HCT116 (cell line): Measurements from ENCODE around the gene DLL1. TPM values are rescaled to one million over a fixed set of nuclear protein-coding genes. Genes with fewer than 3 reads are reported as not detected.

Experiments
- ATAC-seq: fragments of 200-7000 bp; cut with Tn5 transposase; 2 replicates; pipeline ENCODE4 v1.9.1; 2020; ENCODE audit warnings: mild to moderate bottlenecking, moderate library complexity
- BruUV-seq: library from RNA; stranded (reverse); fragments of 400-500 nt; replicated peaks from 2 replicates; lab custom pipeline; 2021; lab: Mats Ljungman, UMichigan
- CTCF ChIA-PET: fragments of 300-600 bp; sonication (Branson Sonifier 250); formaldehyde crosslinking; loops from one replicate; lab custom pipeline; 2021; ENCODE audit warnings: antibody characterized with exemption; lab: Charles Lee
- POLR2A ChIA-PET: fragments of 300-600, 350-600 bp; sonication (Branson Sonifier 250); formaldehyde crosslinking; loops from one replicate; lab custom pipeline; 2021; ENCODE audit warnings: antibody characterized with exemption; lab: Charles Lee
- RAD21 ChIA-PET, 2 experiments: fragments of 300-600 bp; sonication (Branson Sonifier 250); formaldehyde crosslinking; loops; one replicate each; lab custom pipeline; 2023; ENCODE audit warnings: low total read pairs in 2 of 2; ENCODE audit not compliant: uncharacterized antibody in 2 of 2, unreplicated experiment in 2 of 2, low non-redundant PET in 1 of 2; lab: Charles Lee
- DNase-seq: peaks from one replicate; pipeline ENCODE4 v3.0.0-alpha.2; 2010; ENCODE audit warnings: low read depth, low spot score
- H2AFZ ChIP-seq: fragments of 200-600 bp; shearing (Covaris generic), sonication (generic); 2 replicates; pipeline ENCODE4 v1.6.1; 2017; ENCODE audit warnings: low read depth, mixed run types, mixed read lengths, antibody characterized with exemption, low read length; ENCODE audit not compliant: poor library complexity, severe bottlenecking
- H3K27ac ChIP-seq: 2 replicates; pipeline ENCODE4 v1.5.1; 2012; ENCODE audit warnings: low read depth, low read length
- H3K27me3 ChIP-seq: fragments of 200-600 bp; sonication (generic); 2 replicates; pipeline ENCODE4 v1.6.1; 2016; ENCODE audit warnings: mixed run types, low read length, mixed read lengths; ENCODE audit not compliant: insufficient read depth
- H3K36me3 ChIP-seq, 2 experiments: fragments of 200-500 bp in 1 of 2; fragments of 200-600 bp in 1 of 2; sonication (Bioruptor generic) in 1 of 2; sonication (generic) in 1 of 2; 2 replicates each; pipeline versions ENCODE4 v1.5.1 to v1.6.1; 2014 to 2016; ENCODE audit warnings: low read length in 2 of 2, inconsistent platforms in 1 of 2, mixed read lengths in 1 of 2, mixed run types in 1 of 2; ENCODE audit not compliant: insufficient read depth in 2 of 2, control insufficient read depth in 1 of 2
- H3K4me1 ChIP-seq, 2 experiments: fragments of 200-600 bp in 1 of 2; sonication (generic) in 1 of 2; 2 replicates each; pipeline versions ENCODE4 v1.5.1 to v1.6.1; 2012 to 2017; ENCODE audit warnings: low read length in 2 of 2, inconsistent platforms in 1 of 2, mild to moderate bottlenecking in 1 of 2, mixed read lengths in 1 of 2, mixed run types in 1 of 2, moderate library complexity in 1 of 2; ENCODE audit not compliant: insufficient read depth in 2 of 2, control insufficient read depth in 1 of 2
- H3K4me2 ChIP-seq: fragments of 200-600 bp; sonication (generic); 2 replicates; pipeline ENCODE4 v1.6.1; 2017; ENCODE audit warnings: mixed run types, low read length, mixed read lengths
- H3K4me3 ChIP-seq, 2 experiments: fragments of 200-600 bp in 1 of 2; sonication (generic) in 1 of 2; replicated peaks in 1 of 2; 2 replicates each; pipeline ENCODE4 v1.5.1; 2011 to 2016; ENCODE audit warnings: low read length in 2 of 2, control low read depth in 1 of 2, low read depth in 1 of 2, mild to moderate bottlenecking in 1 of 2, mixed read lengths in 1 of 2, mixed run types in 1 of 2
- H3K79me2 ChIP-seq: fragments of 200-600 bp; sonication (generic); 2 replicates; pipeline ENCODE4 v1.6.1; 2017; ENCODE audit warnings: mild to moderate bottlenecking, mixed run types, low read length, moderate library complexity, mixed read lengths; ENCODE audit not compliant: insufficient read depth
- H3K9ac ChIP-seq: fragments of 200-600 bp; sonication (generic); 2 replicates; pipeline ENCODE4 v1.6.1; 2016; ENCODE audit warnings: low read length, mixed read lengths
- H3K9me2 ChIP-seq: fragments of 200-600 bp; sonication (generic), shearing (Covaris generic); 2 replicates; pipeline ENCODE4 v1.6.1; 2017; ENCODE audit warnings: mixed run types, mild to moderate bottlenecking, moderate library complexity; ENCODE audit not compliant: insufficient read depth
- H3K9me3 ChIP-seq, 2 experiments: fragments of 200-500 bp in 1 of 2; fragments of 200-600 bp in 1 of 2; sonication (Bioruptor generic) in 1 of 2; sonication (generic) in 1 of 2; 2 replicates each; pipeline ENCODE4 v1.6.1; 2014 to 2017; ENCODE audit warnings: low read length in 2 of 2, mixed read lengths in 2 of 2, inconsistent platforms in 1 of 2, low read depth in 1 of 2, mild to moderate bottlenecking in 1 of 2, mixed run types in 1 of 2, moderate library complexity in 1 of 2; ENCODE audit not compliant: control insufficient read depth in 1 of 2, insufficient read depth in 1 of 2
- H4K20me1 ChIP-seq: fragments of 200-600 bp; sonication (generic), shearing (Covaris generic); 2 replicates; pipeline ENCODE4 v1.6.1; 2017; ENCODE audit warnings: mixed run types, mild to moderate bottlenecking, moderate library complexity; ENCODE audit not compliant: insufficient read depth
- CBX3 ChIP-seq: IDR thresholded peaks from 2 replicates; pipeline ENCODE4 v1.6.1; 2012; ENCODE audit warnings: low read depth
- CTCF ChIP-seq, 3 experiments: fragments of 200-600 bp in 1 of 3; sonication (generic) in 1 of 3; IDR thresholded peaks in 2 of 3; conservative IDR thresholded peaks in 1 of 3; 2 replicates each; pipeline ENCODE4 v1.5.1; 2012 to 2017; ENCODE audit warnings: low read depth in 2 of 3, low read length in 2 of 3, antibody characterized with exemption in 1 of 3, borderline replicate concordance in 1 of 3, control low read depth in 1 of 3, mild to moderate bottlenecking in 1 of 3, mixed read lengths in 1 of 3, mixed run types in 1 of 3, moderate library complexity in 1 of 3; ENCODE audit not compliant: insufficient read depth in 1 of 3
- EGR1 ChIP-seq: IDR thresholded peaks from 2 replicates; pipeline ENCODE4 v1.6.1; 2012; ENCODE audit warnings: low read depth
- ELF1 ChIP-seq: IDR thresholded peaks from 2 replicates; pipeline ENCODE4 v1.6.1; 2012; ENCODE audit warnings: low read depth, borderline replicate concordance
- FOSL1 ChIP-seq: IDR thresholded peaks from 2 replicates; pipeline ENCODE4 v1.6.1; 2012; ENCODE audit warnings: low read depth
- JUND ChIP-seq: IDR thresholded peaks from 2 replicates; pipeline ENCODE4 v1.6.1; 2012
- MAX ChIP-seq: IDR thresholded peaks from 2 replicates; pipeline ENCODE4 v1.6.1; 2012
- POLR2A ChIP-seq: IDR thresholded peaks from 2 replicates; pipeline ENCODE4 v1.7.0; 2011; ENCODE audit warnings: borderline replicate concordance; ENCODE audit not compliant: insufficient read depth, insufficient read length; ENCODE audit errors: extremely low read depth
- POLR2AphosphoS5 ChIP-seq: IDR thresholded peaks from 2 replicates; pipeline ENCODE4 v1.6.1; 2011; ENCODE audit warnings: mild to moderate bottlenecking, low read depth, low read length, moderate library complexity
- RAD21 ChIP-seq: IDR thresholded peaks from 2 replicates; pipeline ENCODE4 v1.6.1; 2012; ENCODE audit warnings: low read depth, mild to moderate bottlenecking
- REST ChIP-seq: IDR thresholded peaks from 2 replicates; pipeline ENCODE4 v1.6.1; 2012; ENCODE audit warnings: low read depth
- SP1 ChIP-seq: IDR thresholded peaks from 2 replicates; pipeline ENCODE4 v1.6.1; 2012; ENCODE audit warnings: low read depth
- YY1 ChIP-seq: IDR thresholded peaks from 2 replicates; pipeline ENCODE4 v1.6.1; 2011; ENCODE audit warnings: low read length, low read depth, moderate library complexity, mild to moderate bottlenecking; ENCODE audit not compliant: insufficient replicate concordance; ENCODE audit errors: extremely low read depth
- ZFX ChIP-seq: fragments of 450-650 bp; IDR thresholded peaks from 2 replicates; pipeline ENCODE4 v1.6.1; 2017
- ZNF274 ChIP-seq: fragments of 200-500 bp; sonication (Bioruptor generic); IDR thresholded peaks from 2 replicates; pipeline ENCODE4 v1.6.1; 2014; ENCODE audit warnings: mild to moderate bottlenecking, low read depth, low read length, inconsistent platforms
- intact Hi-C: fragments of 100-400 bp; cut with micrococcal nuclease; formaldehyde crosslinking; loops from 2 replicates; pipeline ENCODE4 v1.10.0; 2022
- total RNA-seq: library from RNA; stranded (reverse); gene quantifications from one replicate; pipeline ENCODE4 v1.2.1, GENCODE V29; 2021; ENCODE audit not compliant: unreplicated experiment

DLL1 gene
- total RNA-seq, 1 experiment from 2014 or later: 5.3 TPM

- Histone ChIP-seq H2AFZ (no peak overlapping the region), H3K9me2 (no peaks in the 10 kb centered on the region), H3K9me3 (no peaks in the 10 kb centered on the region), H3K36me3 (no peaks in the 10 kb centered on the region), H3K4me2 (no peak overlapping the region), H3K27me3 (peaks cover 4% of the 10 kb centered on the region; the same call in 1 of the 2 replicates), H3K79me2 (no peaks in the 10 kb centered on the region), H3K9ac (no peak overlapping the region), H3K4me3 (no peak overlapping the region), H3K27ac (no peak overlapping the region), H4K20me1 (no peaks in the 10 kb centered on the region), H3K4me1 (peaks cover 4 to 21% of the 10 kb centered on the region in 2 experiments; a peak in 3 of 4 replicates)
- no TSS peak for BruUV-seq
- TF ChIP-seq RAD21: peak; percentile 79
- no peak for TF ChIP-seq CBX3
- peak in 2 of 3 experiments; percentile 30 to 48; a peak in 3 of 6 replicates for TF ChIP-seq CTCF (IDR thresholded peaks at IDR 0.05 in 2 of 3, conservative IDR thresholded peaks at IDR 0.05 in 1 of 3; ENCODE audit: borderline replicate concordance in 1 of 3, insufficient read depth in 1 of 3, low read depth in 2 of 3, low read length in 2 of 3)
- intact Hi-C loops: loop anchor here (2.0 to 10.0 kb wide), 3 partner anchors 232 to 460 kb away; no protein-coding TSS in a partner anchor
- ChIA-PET CTCF (interaction anchor here (1.0 to 2.5 kb wide), 2 partner anchors 461 to 503 kb away, joined by 3 to 14 read pairs; no protein-coding TSS in a partner anchor), POLR2A (no interaction called here), RAD21 (no interaction called here)
- peak; percentile 25 for ATAC-seq
- DNase-seq: peak; percentile 32
These were observed 1.7 kb upstream of the DLL1 start for GRCh38 chr6:170292407-170293158.

- Histone ChIP-seq H2AFZ (no peak overlapping the region), H3K4me2 (no peak overlapping the region), H4K20me1 (no peaks in the 10 kb centered on the region)
- TF ChIP-seq EGR1: no peak
- no peak for TF ChIP-seq ZNF274
- no peak for TF ChIP-seq ELF1
- no peak for TF ChIP-seq POLR2AphosphoS5
- no peak for TF ChIP-seq POLR2A
- no peak for TF ChIP-seq ZFX
- no peak for TF ChIP-seq FOSL1
- TF ChIP-seq CBX3: no peak
- no peak for TF ChIP-seq JUND
- TF ChIP-seq REST: no peak
- no peak for TF ChIP-seq YY1
- TF ChIP-seq SP1: no peak
- no peak for TF ChIP-seq MAX
These were observed 1.2 kb upstream of the DLL1 start for GRCh38 chr6:170292111-170292406.

More at GRCh38 chr6:170292111-170292406, 1.2 kb upstream of the DLL1 start:
- Histone ChIP-seq H3K27me3 (peaks cover 4% of the 10 kb centered on the region; the same call in 1 of the 2 replicates), H3K27ac (no peak overlapping the region), H3K9me2 (no peaks in the 10 kb centered on the region), H3K4me3 (no peak overlapping the region), H3K9me3 (no peaks in the 10 kb centered on the region), H3K79me2 (no peaks in the 10 kb centered on the region), H3K9ac (no peak overlapping the region), H3K4me1 (peaks cover 4 to 21% of the 10 kb centered on the region in 2 experiments; a peak in 3 of 4 replicates), H3K36me3 (no peaks in the 10 kb centered on the region; a peak in 1 of 4 replicates)
- intact Hi-C loops: loop anchor here (2.0 to 10.0 kb wide), 3 partner anchors 233 to 459 kb away; no protein-coding TSS in a partner anchor
- DNase-seq (no peak), ATAC-seq (no peak)
- POLR2A ChIA-PET: no interaction called here
- BruUV-seq: no TSS peak
- RAD21 ChIA-PET: no interaction called here
- CTCF ChIA-PET: interaction anchor here (2.5 kb wide), 1 partner anchor 460 kb away, joined by 14 read pairs; no protein-coding TSS in a partner anchor
